ENCODE results near the gene IFI30.

Gene IFI30

DNA sequence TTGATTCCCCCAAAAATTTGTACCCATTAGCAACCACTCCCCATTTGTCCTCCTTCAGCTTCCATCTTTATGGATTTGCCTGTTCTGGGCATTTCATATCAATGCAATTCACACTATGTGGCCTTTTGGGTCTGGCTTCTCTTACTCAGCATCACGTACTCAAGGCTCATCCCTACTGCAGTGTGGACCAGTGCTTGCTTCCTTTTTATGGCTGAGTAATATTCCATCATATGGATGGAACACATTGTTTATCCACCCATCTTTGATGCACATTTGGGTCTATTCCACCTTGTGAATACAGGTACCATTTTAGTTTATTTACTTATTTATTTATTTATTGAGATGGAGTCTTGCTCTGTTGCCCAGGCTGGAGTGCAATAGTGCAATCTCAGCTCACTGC is 33.1 kb upstream of the IFI30 start:
- H3K36me3 ChIP-seq (ENCODE audit: control insufficient read depth, insufficient read depth, low read length) = peaks cover 56% of the 10 kb centered on the region

DNA sequence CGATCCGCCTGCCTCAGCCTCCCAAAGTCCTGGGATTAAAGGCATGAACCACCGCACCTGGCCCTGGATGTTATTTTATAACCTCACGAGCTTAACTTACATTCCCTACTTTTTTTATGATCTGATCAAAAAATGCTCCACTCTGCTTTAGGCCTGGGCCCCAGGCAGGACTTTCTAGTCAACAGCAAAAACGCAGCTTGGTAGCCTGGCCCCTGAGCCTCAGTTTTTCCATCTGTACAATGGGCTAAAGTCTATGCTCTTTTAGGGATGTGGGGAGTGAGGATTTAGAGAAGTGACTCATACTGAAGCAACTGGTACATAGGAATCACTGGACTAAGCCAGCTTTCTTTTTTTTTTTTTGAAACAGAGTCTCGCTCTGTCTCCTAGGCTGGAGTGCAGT is 32.6 kb upstream of the IFI30 start:
- no peak overlapping the region for H3K4me3 ChIP-seq (ENCODE audit: low read depth, low read length)
- H3K9me3 ChIP-seq (ENCODE audit: control insufficient read depth, insufficient read depth, low read length) = no peaks in the 10 kb centered on the region
- peaks cover 54% of the 10 kb centered on the region for H3K36me3 ChIP-seq (ENCODE audit: control insufficient read depth, insufficient read depth, low read length)
- no peaks in the 10 kb centered on the region for H3K4me1 ChIP-seq (ENCODE audit: control insufficient read depth, insufficient read depth, low read length)
- no peaks in the 10 kb centered on the region for H3K27me3 ChIP-seq (ENCODE audit: control insufficient read depth, insufficient read depth, low read length)
- H3K27ac ChIP-seq (ENCODE audit: low read depth, low read length) = no peak overlapping the region
- no peak overlapping the region for H3K9ac ChIP-seq (ENCODE audit: low read depth, low read length)

More for the DNA sequence above, 33.1 kb upstream of the IFI30 start:
- Histone ChIP-seq H3K9me3 (ENCODE audit: control insufficient read depth, insufficient read depth, low read length) (no peaks in the 10 kb centered on the region), H3K9ac (ENCODE audit: low read depth, low read length) (no peak overlapping the region), H3K27ac (ENCODE audit: low read depth, low read length) (no peak overlapping the region), H3K4me1 (ENCODE audit: control insufficient read depth, insufficient read depth, low read length) (no peaks in the 10 kb centered on the region), H3K4me3 (ENCODE audit: low read depth, low read length) (no peak overlapping the region), H3K27me3 (ENCODE audit: control insufficient read depth, insufficient read depth, low read length) (no peaks in the 10 kb centered on the region)

DNA sequence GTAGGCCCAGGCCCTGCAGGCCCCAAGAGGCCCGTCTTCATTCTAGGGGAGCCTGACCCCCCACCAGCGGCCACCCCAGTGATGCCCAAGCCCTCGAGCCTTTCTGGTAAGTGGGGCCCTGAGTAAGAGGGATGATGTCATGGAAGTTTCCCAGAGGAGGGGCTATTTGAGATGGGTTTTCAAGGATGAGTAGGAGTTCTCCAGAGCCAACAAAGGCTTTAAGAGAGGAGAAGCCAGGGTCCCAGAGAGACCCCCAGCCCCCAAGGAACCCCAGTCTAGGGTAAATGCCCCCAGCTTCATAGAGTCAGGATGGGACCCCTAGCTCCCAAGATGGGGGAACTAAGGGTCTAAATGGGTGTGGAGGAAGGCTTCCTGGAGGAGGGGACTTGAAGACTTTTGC is 29.7 kb upstream of the IFI30 start:
- Histone ChIP-seq H3K9me3 (ENCODE audit: control insufficient read depth, insufficient read depth, low read length) (no peaks in the 10 kb centered on the region), H3K9ac (ENCODE audit: low read depth, low read length) (no peak overlapping the region), H3K4me1 (ENCODE audit: control insufficient read depth, insufficient read depth, low read length) (no peaks in the 10 kb centered on the region), H3K27ac (ENCODE audit: low read depth, low read length) (no peak overlapping the region), H3K36me3 (ENCODE audit: control insufficient read depth, insufficient read depth, low read length) (peaks cover 49% of the 10 kb centered on the region), H3K4me3 (ENCODE audit: low read depth, low read length) (no peak overlapping the region), H3K27me3 (ENCODE audit: control insufficient read depth, insufficient read depth, low read length) (no peaks in the 10 kb centered on the region)

DNA sequence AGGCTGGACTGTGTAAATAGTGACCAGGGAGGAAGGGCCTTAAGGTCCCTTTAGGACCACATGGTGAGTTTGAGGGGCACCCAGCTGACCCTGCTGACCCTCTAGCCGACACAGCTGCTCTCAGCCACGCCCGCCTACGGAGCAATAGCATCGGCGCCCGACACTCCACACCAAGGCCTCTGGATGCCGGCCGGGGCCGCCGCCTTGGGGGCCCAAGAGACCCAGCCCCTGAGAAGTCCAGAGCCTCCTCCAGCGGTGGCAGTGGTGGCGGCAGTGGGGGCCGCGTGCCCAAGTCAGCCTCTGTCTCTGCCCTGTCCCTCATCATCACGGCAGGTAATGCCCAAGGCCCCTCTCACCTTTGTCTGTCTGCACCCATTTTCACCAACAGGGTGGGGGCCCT is 29.3 kb upstream of the IFI30 start:
- Histone ChIP-seq H3K36me3 (ENCODE audit: control insufficient read depth, insufficient read depth, low read length) (peaks cover 47% of the 10 kb centered on the region), H3K4me1 (ENCODE audit: control insufficient read depth, insufficient read depth, low read length) (no peaks in the 10 kb centered on the region)

DNA sequence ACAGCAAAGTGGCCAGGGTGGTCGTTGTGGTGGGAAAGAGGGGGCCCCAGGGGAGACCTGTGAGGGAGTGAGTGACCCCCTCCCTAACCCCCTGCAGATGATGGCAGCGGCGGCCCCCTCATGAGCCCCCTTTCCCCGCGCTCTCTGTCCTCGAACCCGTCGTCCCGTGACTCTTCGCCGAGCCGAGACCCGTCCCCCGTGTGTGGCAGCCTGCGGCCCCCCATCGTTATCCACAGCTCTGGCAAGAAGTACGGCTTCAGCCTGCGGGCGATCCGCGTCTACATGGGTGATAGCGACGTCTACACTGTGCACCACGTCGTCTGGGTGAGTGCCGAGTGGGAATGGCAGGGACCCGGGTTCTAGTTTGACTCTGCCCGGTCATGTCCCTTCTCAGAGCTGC is 28.7 kb upstream of the IFI30 start:
- Histone ChIP-seq H3K27ac (ENCODE audit: low read depth, low read length) (no peak overlapping the region), H3K4me3 (ENCODE audit: low read depth, low read length) (no peak overlapping the region), H3K9ac (ENCODE audit: low read depth, low read length) (no peak overlapping the region), H3K4me1 (ENCODE audit: control insufficient read depth, insufficient read depth, low read length) (no peaks in the 10 kb centered on the region), H3K27me3 (ENCODE audit: control insufficient read depth, insufficient read depth, low read length) (no peaks in the 10 kb centered on the region), H3K9me3 (ENCODE audit: control insufficient read depth, insufficient read depth, low read length) (no peaks in the 10 kb centered on the region), H3K36me3 (ENCODE audit: control insufficient read depth, insufficient read depth, low read length) (peaks cover 47% of the 10 kb centered on the region)

More for the DNA sequence above, 29.3 kb upstream of the IFI30 start:
- no peak overlapping the region for H3K4me3 ChIP-seq (ENCODE audit: low read depth, low read length)
- H3K27me3 ChIP-seq (ENCODE audit: control insufficient read depth, insufficient read depth, low read length) = no peaks in the 10 kb centered on the region
- no peak overlapping the region for H3K27ac ChIP-seq (ENCODE audit: low read depth, low read length)
- H3K9me3 ChIP-seq (ENCODE audit: control insufficient read depth, insufficient read depth, low read length) = no peaks in the 10 kb centered on the region
- no peak overlapping the region for H3K9ac ChIP-seq (ENCODE audit: low read depth, low read length)

DNA sequence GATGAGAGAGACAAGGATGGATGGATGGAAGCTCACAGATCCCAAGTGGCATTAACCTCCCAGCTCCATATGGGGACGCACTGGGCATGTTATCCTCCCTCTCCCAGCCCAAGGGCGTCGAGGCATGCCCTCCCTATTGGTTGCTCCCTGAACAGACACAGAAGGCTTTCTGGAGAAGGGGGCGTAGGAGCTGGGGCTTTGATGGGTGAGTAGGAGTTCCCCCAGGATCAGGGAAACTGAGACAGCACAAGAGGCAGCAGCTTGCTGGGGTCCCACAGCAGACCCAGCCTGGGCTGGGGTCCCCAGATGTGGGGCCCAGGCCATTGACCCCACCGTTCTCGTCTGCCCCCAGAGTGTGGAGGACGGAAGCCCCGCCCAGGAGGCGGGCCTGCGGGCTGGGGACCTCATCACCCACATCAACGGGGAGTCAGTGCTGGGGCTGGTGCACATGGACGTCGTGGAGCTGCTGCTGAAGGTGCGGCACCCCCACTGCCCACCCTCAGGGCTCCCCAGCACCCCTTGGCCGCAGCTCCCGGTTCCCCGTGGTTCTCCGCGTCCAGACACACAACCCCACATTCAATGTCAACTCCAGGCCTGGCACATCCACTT is 28.1 kb upstream of the IFI30 start:
- H3K27ac ChIP-seq (ENCODE audit: low read depth, low read length) = no peak overlapping the region
- H3K4me1 ChIP-seq (ENCODE audit: control insufficient read depth, insufficient read depth, low read length) = no peaks in the 10 kb centered on the region
- no peaks in the 10 kb centered on the region for H3K9me3 ChIP-seq (ENCODE audit: control insufficient read depth, insufficient read depth, low read length)
- H3K27me3 ChIP-seq (ENCODE audit: control insufficient read depth, insufficient read depth, low read length) = no peaks in the 10 kb centered on the region
- H3K9ac ChIP-seq (ENCODE audit: low read depth, low read length) = no peak overlapping the region
- H3K4me3 ChIP-seq (ENCODE audit: low read depth, low read length) = no peak overlapping the region
- peaks cover 44% of the 10 kb centered on the region for H3K36me3 ChIP-seq (ENCODE audit: control insufficient read depth, insufficient read depth, low read length)

DNA sequence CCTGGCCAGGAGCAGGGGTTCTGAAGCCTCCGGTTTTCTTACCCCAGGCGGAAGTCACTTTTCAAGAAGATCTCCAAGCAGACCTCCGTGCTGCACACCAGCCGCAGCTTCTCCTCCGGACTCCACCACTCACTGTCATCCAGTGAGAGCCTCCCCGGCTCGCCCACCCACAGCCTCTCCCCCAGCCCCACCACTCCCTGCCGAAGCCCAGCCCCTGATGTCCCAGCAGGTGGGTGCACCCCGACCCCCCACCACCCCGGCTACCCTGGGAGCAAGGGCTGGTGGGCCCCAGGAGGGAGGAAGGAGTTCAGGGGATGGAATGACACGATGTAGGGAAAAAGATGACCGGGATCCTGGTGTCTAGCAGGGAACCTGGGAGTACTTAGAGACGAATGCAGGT is 26.2 kb upstream of the IFI30 start:
- H3K4me3 ChIP-seq (ENCODE audit: low read depth, low read length) = no peak overlapping the region
- no peaks in the 10 kb centered on the region for H3K27me3 ChIP-seq (ENCODE audit: control insufficient read depth, insufficient read depth, low read length)
- H3K9me3 ChIP-seq (ENCODE audit: control insufficient read depth, insufficient read depth, low read length) = no peaks in the 10 kb centered on the region
- peaks cover 37% of the 10 kb centered on the region for H3K36me3 ChIP-seq (ENCODE audit: control insufficient read depth, insufficient read depth, low read length)
- no peak overlapping the region for H3K27ac ChIP-seq (ENCODE audit: low read depth, low read length)
- no peak overlapping the region for H3K9ac ChIP-seq (ENCODE audit: low read depth, low read length)
- no peaks in the 10 kb centered on the region for H3K4me1 ChIP-seq (ENCODE audit: control insufficient read depth, insufficient read depth, low read length)

DNA sequence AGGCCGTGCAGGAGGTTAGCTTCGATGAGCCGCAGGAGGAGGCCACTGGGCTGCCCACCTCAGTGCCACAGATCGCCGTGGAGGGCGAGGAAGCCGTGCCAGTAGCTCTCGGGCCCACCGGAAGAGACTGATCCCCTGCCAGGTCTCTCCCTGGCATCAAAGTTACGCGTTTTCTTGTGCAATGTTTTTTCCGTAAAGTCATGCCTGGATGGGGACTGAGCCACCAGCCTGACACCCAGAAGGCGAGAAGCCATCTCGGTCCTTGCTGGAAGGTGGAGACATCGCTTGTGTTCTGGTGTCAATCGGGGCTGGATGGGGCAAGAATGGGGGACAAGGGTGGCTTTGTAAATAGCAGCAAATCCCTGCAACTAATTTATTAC is 24.0 kb upstream of the IFI30 start:
- no peaks in the 10 kb centered on the region for H3K27me3 ChIP-seq (ENCODE audit: control insufficient read depth, insufficient read depth, low read length)

DNA sequence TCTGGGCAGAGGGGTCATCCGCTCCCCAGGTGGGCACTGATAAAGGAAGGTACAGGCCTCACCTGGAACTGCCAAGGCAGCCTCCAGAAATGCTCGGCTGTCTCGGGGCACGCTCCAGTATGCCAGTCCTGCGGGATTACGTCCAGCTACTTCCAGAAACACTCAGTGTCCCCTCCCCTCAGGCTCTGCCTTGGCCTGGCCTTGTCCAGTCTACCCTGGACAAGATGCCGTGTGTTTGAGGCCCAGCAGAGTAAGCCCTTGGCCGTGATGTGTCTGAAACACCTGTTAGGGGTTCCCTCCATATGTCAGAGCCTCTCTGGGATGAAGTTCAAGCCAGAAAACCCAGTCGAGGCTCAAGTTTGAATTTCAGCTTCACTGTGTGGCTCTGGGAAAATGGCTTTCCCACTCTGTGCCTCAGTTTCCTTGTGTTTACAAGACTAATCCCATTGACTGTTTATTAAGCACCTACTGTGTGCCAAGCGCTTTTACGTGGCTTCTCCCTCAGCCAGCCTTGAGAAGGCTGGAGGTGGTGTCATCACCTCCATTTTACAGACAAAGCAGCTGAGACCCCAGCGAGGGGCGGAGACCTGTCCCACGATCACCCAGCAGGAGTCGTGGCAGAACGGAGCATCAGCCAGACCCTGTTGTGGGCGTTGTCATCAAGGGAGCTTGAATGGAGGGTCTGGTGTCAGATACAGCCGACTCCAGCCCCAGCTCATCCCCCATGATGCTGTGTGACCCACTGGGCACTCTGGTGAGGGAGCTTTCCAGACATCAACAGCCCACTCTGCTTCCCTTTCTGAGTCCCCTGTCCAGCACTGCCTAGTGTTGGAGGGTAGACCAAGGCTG is 22.6 kb upstream of the IFI30 start:
- Histone ChIP-seq H3K27ac (ENCODE audit: low read depth, low read length) (no peak overlapping the region), H3K27me3 (ENCODE audit: control insufficient read depth, insufficient read depth, low read length) (no peaks in the 10 kb centered on the region), H3K9me3 (ENCODE audit: control insufficient read depth, insufficient read depth, low read length) (no peaks in the 10 kb centered on the region), H3K4me1 (ENCODE audit: control insufficient read depth, insufficient read depth, low read length) (peaks cover 4% of the 10 kb centered on the region; the same call in 1 of the 2 replicates), H3K4me3 (ENCODE audit: low read depth, low read length) (no peak overlapping the region), H3K9ac (ENCODE audit: low read depth, low read length) (no peak overlapping the region), H3K36me3 (ENCODE audit: control insufficient read depth, insufficient read depth, low read length) (peaks cover 17% of the 10 kb centered on the region)

More for the DNA sequence above, 24.0 kb upstream of the IFI30 start:
- Histone ChIP-seq H3K36me3 (ENCODE audit: control insufficient read depth, insufficient read depth, low read length) (peaks cover 23% of the 10 kb centered on the region), H3K9ac (ENCODE audit: low read depth, low read length) (no peak overlapping the region), H3K4me3 (ENCODE audit: low read depth, low read length) (no peak overlapping the region), H3K27ac (ENCODE audit: low read depth, low read length) (no peak overlapping the region), H3K9me3 (ENCODE audit: control insufficient read depth, insufficient read depth, low read length) (no peaks in the 10 kb centered on the region), H3K4me1 (ENCODE audit: control insufficient read depth, insufficient read depth, low read length) (peaks cover 4% of the 10 kb centered on the region; the same call in 1 of the 2 replicates)

DNA sequence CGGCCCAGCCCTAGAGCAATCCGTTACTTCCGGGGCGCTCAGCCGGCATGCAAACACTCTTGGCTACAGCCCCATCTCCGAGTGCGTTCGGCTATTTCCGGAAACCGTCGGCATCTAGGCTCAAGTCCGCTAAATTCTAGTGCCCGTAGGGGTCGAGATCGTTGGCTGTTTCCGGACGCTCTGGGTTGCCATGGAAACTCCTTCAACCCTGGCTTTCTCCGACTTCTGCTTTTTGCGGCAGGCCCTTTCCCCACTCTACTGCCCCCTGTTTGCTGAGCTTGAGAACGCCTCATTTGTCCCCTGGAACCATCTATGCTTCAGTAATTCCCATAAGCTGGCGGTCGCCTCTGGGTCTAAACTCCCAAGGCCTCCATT is 21.2 kb upstream of the IFI30 start:
- no peaks in the 10 kb centered on the region for H3K27me3 ChIP-seq (ENCODE audit: control insufficient read depth, insufficient read depth, low read length)
- H3K9ac ChIP-seq (ENCODE audit: low read depth, low read length) = peak overlapping the region; percentile 95
- peak overlapping the region; percentile 85 for H3K4me3 ChIP-seq (ENCODE audit: low read depth, low read length)
- H3K4me1 ChIP-seq (ENCODE audit: control insufficient read depth, insufficient read depth, low read length) = peaks cover 8% of the 10 kb centered on the region; the same call in 1 of the 2 replicates
- H3K9me3 ChIP-seq (ENCODE audit: control insufficient read depth, insufficient read depth, low read length) = no peaks in the 10 kb centered on the region
- peak overlapping the region; percentile 99 for H3K27ac ChIP-seq (ENCODE audit: low read depth, low read length)
- H3K36me3 ChIP-seq (ENCODE audit: control insufficient read depth, insufficient read depth, low read length) = peaks cover 16% of the 10 kb centered on the region

DNA sequence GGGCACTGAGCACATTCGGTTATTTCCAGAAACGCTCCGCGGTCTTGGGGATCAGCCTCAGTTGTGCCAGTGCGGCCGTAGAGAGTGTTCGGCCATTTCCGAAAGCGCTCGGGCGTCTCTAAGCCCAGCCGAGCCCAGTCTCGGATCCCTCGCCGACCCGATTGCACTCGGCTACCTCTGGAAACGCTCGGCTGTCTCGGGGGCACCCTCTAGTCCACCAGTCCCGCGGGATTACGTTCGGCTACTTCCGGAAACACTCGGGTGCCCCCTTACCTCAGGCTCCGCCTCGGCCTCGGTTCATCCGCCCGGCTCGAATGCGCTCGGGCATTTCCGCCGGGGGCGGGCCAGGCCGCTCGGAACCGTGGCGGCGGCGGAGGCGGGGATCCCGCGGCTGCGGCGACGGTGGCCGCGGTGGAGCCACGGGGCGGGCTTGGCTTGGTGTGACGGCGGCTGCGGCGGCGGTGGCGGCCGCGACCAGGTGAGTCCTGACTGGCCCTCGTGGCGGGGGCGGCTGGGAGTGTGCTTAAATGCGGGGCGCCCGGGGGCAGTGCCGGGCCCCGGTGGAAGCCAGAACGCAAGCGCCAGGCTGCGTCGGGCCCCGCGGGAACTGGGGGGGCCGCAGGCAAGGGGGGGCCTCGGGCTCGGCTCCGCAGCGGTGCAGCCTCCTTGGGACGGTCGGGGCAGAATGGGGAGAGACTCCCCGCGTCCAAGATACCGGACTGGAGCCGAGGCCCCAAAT is 20.6 kb upstream of the IFI30 start, which contains the start of gene PIK3R2:
Gene PIK3R2 (plus strand): TSS at position 347 of the 739 bp plus-strand sequence. CDS start 2,717 bp downstream, outside the sequence.
- peak within 1 kb of the TSS; percentile 99 for H3K27ac ChIP-seq (ENCODE audit: low read depth, low read length)
- H3K4me1 ChIP-seq (ENCODE audit: control insufficient read depth, insufficient read depth, low read length) = peaks cover 10% of the 10 kb centered on the region; the same call in 1 of the 2 replicates
- H3K9ac ChIP-seq (ENCODE audit: low read depth, low read length) = peak within 1 kb of the TSS; percentile 95

More for the DNA sequence above, 20.6 kb upstream of the IFI30 start, which contains the start of gene PIK3R2:
- peak within 1 kb of the TSS; percentile 85 for H3K4me3 ChIP-seq (ENCODE audit: low read depth, low read length)
- H3K9me3 ChIP-seq (ENCODE audit: control insufficient read depth, insufficient read depth, low read length) = no peaks in the 10 kb centered on the region
- H3K27me3 ChIP-seq (ENCODE audit: control insufficient read depth, insufficient read depth, low read length) = no peaks in the 10 kb centered on the region
- H3K36me3 ChIP-seq (ENCODE audit: control insufficient read depth, insufficient read depth, low read length) = peaks cover 13% of the 10 kb centered on the region

Data from HUES48 (cell line).